GM12892 (cell line): ENCODE results near the gene SYNPO.

Experiments used
- DNase-seq: peaks from one replicate; pipeline ENCODE4 v3.0.0; 2011; ENCODE audit not compliant: insufficient read length
- FAIRE-seq: peaks from 2 replicates; lab custom pipeline; 2011; peaks lifted over from hg19 to GRCh38; lab: Jason Lieb, UNC
- POLR2A ChIP-seq: IDR thresholded peaks from 2 replicates; pipeline ENCODE4 v1.6.1; 2011; ENCODE audit warnings: low read depth, low read length, control low read depth
- POLR2AphosphoS5 ChIP-seq: IDR thresholded peaks from 2 replicates; pipeline ENCODE4 v1.6.1; 2011; ENCODE audit warnings: low read depth, low read length, control low read depth
- TAF1 ChIP-seq: IDR thresholded peaks from 2 replicates; pipeline ENCODE4 v1.6.1; 2011; ENCODE audit warnings: low read depth, mild to moderate bottlenecking, control low read depth, low read length, borderline replicate concordance

Gene SYNPO

DNA sequence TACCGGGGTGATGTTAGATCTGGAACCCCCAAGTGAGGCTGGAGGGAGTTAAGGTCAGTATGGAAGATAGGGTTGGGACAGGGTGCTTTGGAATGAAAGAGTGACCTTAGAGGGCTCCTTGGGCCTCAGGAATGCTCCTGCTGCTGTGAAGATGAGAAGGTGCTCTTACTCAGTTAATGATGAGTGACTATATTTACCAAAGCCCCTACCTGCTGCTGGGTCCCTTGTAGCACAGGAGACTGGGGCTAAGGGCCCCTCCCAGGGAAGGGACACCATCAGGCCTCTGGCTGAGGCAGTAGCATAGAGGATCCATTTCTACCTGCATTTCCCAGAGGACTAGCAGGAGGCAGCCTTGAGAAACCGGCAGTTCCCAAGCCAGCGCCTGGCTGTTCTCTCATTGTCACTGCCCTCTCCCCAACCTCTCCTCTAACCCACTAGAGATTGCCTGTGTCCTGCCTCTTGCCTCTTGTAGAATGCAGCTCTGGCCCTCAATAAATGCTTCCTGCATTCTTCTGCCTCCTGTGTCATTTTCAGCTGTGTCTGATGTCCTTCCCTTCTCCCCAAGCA is 18.3 kb downstream of the SYNPO start:
- FAIRE-seq (no peak), DNase-seq (no peak)
- no peak for TF ChIP-seq TAF1

DNA sequence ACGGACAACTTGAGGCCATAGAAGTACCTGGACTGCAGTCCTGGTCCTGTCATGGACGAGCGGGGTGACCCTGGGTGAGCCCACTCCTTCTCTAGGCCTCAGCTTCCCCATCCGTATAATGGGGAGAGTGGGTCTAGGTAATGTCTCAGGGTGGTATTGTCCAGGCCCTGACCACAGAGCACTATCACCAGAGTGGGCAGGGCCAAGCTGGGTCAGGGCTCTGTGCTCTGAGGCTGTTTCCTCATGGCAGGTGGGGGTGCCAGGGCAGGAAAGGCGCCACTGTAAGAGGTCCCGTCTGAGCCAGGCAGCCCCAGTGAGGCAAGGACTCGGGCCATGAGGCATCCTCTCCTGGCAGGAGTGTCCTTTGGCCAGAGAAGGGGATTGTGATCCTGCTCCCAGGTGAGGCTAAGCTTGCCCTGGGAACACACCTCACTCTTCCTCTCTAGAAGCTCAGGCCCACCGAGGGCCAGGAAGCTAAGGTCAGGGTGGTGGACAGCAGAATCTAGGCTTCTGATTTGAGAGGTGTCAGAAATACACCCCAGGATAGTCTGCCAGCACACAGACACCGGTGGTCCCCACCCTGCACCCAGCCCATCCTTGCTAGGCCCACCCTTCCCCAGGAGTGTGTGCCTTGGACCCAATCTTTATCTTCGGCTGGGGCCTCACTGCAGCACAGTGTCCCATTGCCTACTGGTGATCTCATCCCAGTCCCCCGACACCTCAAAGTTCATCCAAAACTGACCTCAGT is 19.1 kb downstream of the SYNPO start:
- DNase-seq = no peak
- TF ChIP-seq POLR2A (no peak), POLR2AphosphoS5 (no peak), TAF1 (no peak)
- FAIRE-seq = no peak

GRCh38 chr5:150660108-150660831 is 19.8 kb downstream of the SYNPO start:
- FAIRE-seq (no peak), DNase-seq (no peak)

DNA sequence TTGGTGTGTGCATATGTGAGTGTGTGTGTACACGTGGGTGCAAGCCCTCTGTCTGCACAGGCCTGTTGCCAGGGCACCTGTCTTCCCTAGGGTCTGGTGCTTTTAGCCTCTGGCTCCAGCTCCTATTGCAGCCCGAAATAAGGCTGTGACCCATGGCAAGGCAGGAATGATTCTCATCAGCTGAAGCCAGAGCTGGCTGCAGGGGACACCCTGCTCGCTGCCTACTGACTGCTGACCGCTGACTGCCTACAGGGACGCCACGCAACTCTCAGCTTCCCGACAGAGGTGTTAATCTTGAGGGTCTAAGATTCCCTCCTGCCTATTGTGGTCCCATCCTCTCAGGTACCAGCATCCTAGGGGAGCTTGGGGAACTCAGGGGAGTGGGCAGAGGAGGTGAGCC is 20.6 kb downstream of the SYNPO start, which contains the start of gene MYOZ3:
Gene MYOZ3, plus strand, starts transcription at position 166 of the 400 bp plus-strand sequence. CDS start 1,691 bp downstream, outside the sequence.
- no peak for TF ChIP-seq POLR2AphosphoS5
- TF ChIP-seq TAF1 = no peak
- no peak for TF ChIP-seq POLR2A
- DNase-seq (no peak), FAIRE-seq (no peak)

More at GRCh38 chr5:150660108-150660831, 19.8 kb downstream of the SYNPO start:
- TF ChIP-seq POLR2A (no peak), TAF1 (no peak), POLR2AphosphoS5 (no peak)

- DNase-seq (no peak), FAIRE-seq (no peak)
- TF ChIP-seq POLR2A (no peak), TAF1 (no peak), POLR2AphosphoS5 (no peak)
Observed at GRCh38 chr5:150661821-150662596, 21.5 kb downstream of the SYNPO start.

- TF ChIP-seq POLR2AphosphoS5 (no peak), POLR2A (no peak), TAF1 (no peak)
- no peak for DNase-seq
- no peak for FAIRE-seq
Observed at GRCh38 chr5:150662731-150663516, 22.5 kb downstream of the SYNPO start.

GRCh38 chr5:150663936-150664335 is 23.5 kb downstream of the SYNPO start:
- FAIRE-seq (no peak), DNase-seq (no peak)
- no peak for TF ChIP-seq POLR2AphosphoS5
- TF ChIP-seq TAF1 = no peak
- TF ChIP-seq POLR2A = no peak

GRCh38 chr5:150665044-150665443 is 24.6 kb downstream of the SYNPO start:
- FAIRE-seq (no peak), DNase-seq (no peak)
- TF ChIP-seq POLR2A (no peak), TAF1 (no peak), POLR2AphosphoS5 (no peak)

DNA sequence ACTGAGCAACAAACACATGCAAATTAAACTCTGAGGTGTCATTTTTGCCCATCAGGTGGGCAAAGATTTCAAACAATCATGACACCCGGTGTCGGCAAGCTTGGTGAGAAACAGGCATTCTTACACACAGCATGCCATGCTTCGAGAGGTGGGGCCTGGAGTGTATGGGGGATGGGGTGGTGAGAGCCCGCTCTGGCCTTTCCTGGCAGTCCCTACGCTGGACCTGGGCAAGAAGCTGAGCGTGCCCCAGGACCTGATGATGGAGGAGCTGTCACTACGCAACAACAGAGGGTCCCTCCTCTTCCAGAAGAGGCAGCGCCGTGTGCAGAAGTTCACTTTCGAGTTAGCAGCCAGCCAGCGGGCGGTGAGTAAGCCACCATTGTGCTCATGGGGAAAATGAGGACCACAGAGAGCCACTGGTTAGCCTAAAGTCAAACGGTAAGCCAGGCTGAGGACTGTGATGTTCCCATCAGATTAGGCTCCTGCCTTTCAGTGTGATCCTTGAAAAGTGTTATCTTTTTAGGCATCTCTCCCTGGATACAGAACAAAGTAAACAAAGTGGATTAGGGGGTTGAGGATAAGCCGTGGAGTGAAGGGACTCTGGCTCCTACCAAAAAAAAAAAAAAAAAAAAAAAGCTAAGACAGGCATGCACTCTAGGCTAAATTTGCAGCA is 30.0 kb downstream of the SYNPO start:
- FAIRE-seq (no peak), DNase-seq (no peak)
- TF ChIP-seq POLR2AphosphoS5 (no peak), POLR2A (no peak), TAF1 (no peak)

- no peak for FAIRE-seq
Observed at GRCh38 chr5:150670948-150671310, 30.5 kb downstream of the SYNPO start.

More at GRCh38 chr5:150670948-150671310, 30.5 kb downstream of the SYNPO start:
- DNase-seq = no peak
- TF ChIP-seq TAF1 (no peak), POLR2AphosphoS5 (no peak), POLR2A (no peak)
